Mesendoderm (in vitro differentiated cells): ENCODE data around the gene CDX2.
"Not testable (repeated sequence)": the region's sequence is repeated elsewhere in the genome, so short reads cannot be mapped to it uniquely, and the experiment has no call there.

Source experiments
- DNase-seq: peaks from one replicate; pipeline ENCODE4 v3.0.0; 2013
- H2AK5ac ChIP-seq: 2 replicates; pipeline ENCODE4 v1.6.1; 2013; ENCODE audit warnings: low read length, inconsistent platforms
- H2BK120ac ChIP-seq: 2 replicates; pipeline ENCODE4 v1.6.1; 2013; ENCODE audit warnings: low read depth, mild to moderate bottlenecking, low read length, moderate library complexity, mixed read lengths
- H2BK15ac ChIP-seq: replicated peaks from 2 replicates; pipeline ENCODE4 v1.6.1; 2013; ENCODE audit warnings: low read depth, mild to moderate bottlenecking, moderate library complexity
- H2BK5ac ChIP-seq: 2 replicates; pipeline ENCODE4 v1.6.1; 2013; ENCODE audit warnings: low read length, inconsistent platforms
- H3K18ac ChIP-seq: 2 replicates; pipeline ENCODE4 v1.6.1; 2013; ENCODE audit warnings: mild to moderate bottlenecking, low read length, mixed read lengths
- H3K23ac ChIP-seq: one replicate; pipeline ENCODE4 v1.6.1; 2013; ENCODE audit warnings: low read length
- H3K27ac ChIP-seq: 2 replicates; pipeline ENCODE4 v1.5.1; 2013; ENCODE audit warnings: low read depth, mild to moderate bottlenecking, inconsistent platforms, low read length, moderate library complexity
- H3K27me3 ChIP-seq: 2 replicates; pipeline ENCODE4 v1.6.1; 2013; ENCODE audit warnings: low read length, control low read depth, mild to moderate bottlenecking, inconsistent platforms; ENCODE audit not compliant: insufficient read depth, poor library complexity
- H3K36me3 ChIP-seq: 2 replicates; pipeline ENCODE4 v1.6.1; 2013; ENCODE audit warnings: low read length, inconsistent platforms; ENCODE audit not compliant: control insufficient read depth, insufficient read depth
- H3K4ac ChIP-seq: one replicate; pipeline ENCODE4 v1.6.1; 2013; ENCODE audit warnings: low read depth, mild to moderate bottlenecking, low read length, moderate library complexity
- H3K4me1 ChIP-seq: 2 replicates; pipeline ENCODE4 v1.6.1; 2013; ENCODE audit warnings: low read depth, low read length, inconsistent platforms; ENCODE audit not compliant: control insufficient read depth
- H3K4me2 ChIP-seq: 2 replicates; pipeline ENCODE4 v1.6.1; 2013; ENCODE audit warnings: low read length
- H3K4me3 ChIP-seq: 2 replicates; pipeline ENCODE4 v1.5.1; 2013; ENCODE audit warnings: mild to moderate bottlenecking, low read length
- H3K56ac ChIP-seq: one replicate; pipeline ENCODE4 v1.6.1; 2013; ENCODE audit warnings: low read length
- H3K79me1 ChIP-seq: 2 replicates; pipeline ENCODE4 v1.6.1; 2013; ENCODE audit warnings: low read length, inconsistent platforms
- H3K79me2 ChIP-seq: 2 replicates; pipeline ENCODE4 v1.6.1; 2013; ENCODE audit warnings: mild to moderate bottlenecking, low read length; ENCODE audit not compliant: control insufficient read depth, insufficient read depth
- H3K9ac ChIP-seq: 2 replicates; pipeline ENCODE4 v1.6.1; 2013; ENCODE audit warnings: low read length, inconsistent platforms
- H4K5ac ChIP-seq: one replicate; pipeline ENCODE4 v1.6.1; 2013; ENCODE audit warnings: low read length
- H4K8ac ChIP-seq: one replicate; pipeline ENCODE4 v1.6.1; 2013; ENCODE audit warnings: low read depth, mild to moderate bottlenecking, control low read depth, low read length, moderate library complexity
- WGBS: extraction: QIAGEN DNeasy Blood & Tissue Kit; methylation state at CpG from one replicate; pipeline ENCODE4 v1.1.7; 2013; ENCODE audit warnings: low lambda C conversion rate, missing lambda C conversion rate; ENCODE audit not compliant: insufficient coverage; ENCODE audit errors: extremely low coverage; 5-methylcytosine and 5-hydroxymethylcytosine counted together

CDX2 gene

GRCh38 chr13:28005016-28005415 is 35.9 kb upstream of the CDX2 start:
- not testable (repeated sequence) for H2AK5ac ChIP-seq, H2BK5ac ChIP-seq, H4K8ac ChIP-seq, H3K18ac ChIP-seq, H3K4me3 ChIP-seq, H3K4me1 ChIP-seq, H3K36me3 ChIP-seq, H3K27ac ChIP-seq, H2BK15ac ChIP-seq, H2BK120ac ChIP-seq, H3K4ac ChIP-seq, H3K23ac ChIP-seq, H4K5ac ChIP-seq, H3K9ac ChIP-seq, DNase-seq, H3K79me1 ChIP-seq, H3K79me2 ChIP-seq, H3K56ac ChIP-seq, H3K4me2 ChIP-seq, H3K27me3 ChIP-seq
- no CpG with 5 or more reads among the region's 13 CpGs for WGBS

GRCh38 chr13:28002886-28003698 is 34.0 kb upstream of the CDX2 start:
- Histone ChIP-seq H3K56ac (no peak overlapping the region), H4K5ac (no peak overlapping the region), H3K36me3 (no peaks in the 10 kb centered on the region), H3K27ac (no peak overlapping the region), H3K4me2 (no peak overlapping the region), H2BK15ac (no peak overlapping the region), H3K18ac (no peak overlapping the region), H3K27me3 (no peaks in the 10 kb centered on the region), H3K4ac (no peak overlapping the region), H3K4me3 (no peak overlapping the region), H3K79me2 (no peaks in the 10 kb centered on the region), H3K79me1 (no peaks in the 10 kb centered on the region), H3K4me1 (no peaks in the 10 kb centered on the region), H2BK5ac (no peak overlapping the region), H4K8ac (no peak overlapping the region), H2BK120ac (no peak overlapping the region), H2AK5ac (no peak overlapping the region), H3K23ac (no peak overlapping the region), H3K9ac (no peak overlapping the region)
- no peak for DNase-seq
- no CpG with 5 or more reads among the region's 6 CpGs for WGBS

GRCh38 chr13:28001837-28002473 is 32.8 kb upstream of the CDX2 start:
- H3K36me3 ChIP-seq, result no peaks in the 10 kb centered on the region
- H3K23ac ChIP-seq, result no peak overlapping the region
- no peak overlapping the region for H4K8ac ChIP-seq
- no CpG with 5 or more reads among the region's 20 CpGs for WGBS
- H3K27me3 ChIP-seq, result no peaks in the 10 kb centered on the region
- H3K9ac ChIP-seq, result no peak overlapping the region
- H2BK5ac ChIP-seq, result no peak overlapping the region
- no peaks in the 10 kb centered on the region for H3K79me1 ChIP-seq
- no peak overlapping the region for H3K18ac ChIP-seq
- H3K79me2 ChIP-seq, result no peaks in the 10 kb centered on the region
- no peak overlapping the region for H3K4ac ChIP-seq
- DNase-seq, result no peak
- H3K27ac ChIP-seq, result no peak overlapping the region
- H3K4me1 ChIP-seq, result no peaks in the 10 kb centered on the region
- H2AK5ac ChIP-seq, result no peak overlapping the region
- H3K56ac ChIP-seq, result no peak overlapping the region
- H4K5ac ChIP-seq, result no peak overlapping the region
- H3K4me3 ChIP-seq, result no peak overlapping the region
- H3K4me2 ChIP-seq, result no peak overlapping the region
- H2BK120ac ChIP-seq, result no peak overlapping the region
- no peak overlapping the region for H2BK15ac ChIP-seq

GRCh38 chr13:28001049-28001448 is 31.9 kb upstream of the CDX2 start:
- no CpG with 5 or more reads among the region's 11 CpGs for WGBS

GRCh38 chr13:28000567-28000966 is 31.5 kb upstream of the CDX2 start:
- WGBS, result no CpG with 5 or more reads among the region's 5 CpGs

More at GRCh38 chr13:28001049-28001448, 31.9 kb upstream of the CDX2 start:
- no peak overlapping the region for H3K4me2 ChIP-seq
- H2BK15ac ChIP-seq, result no peak overlapping the region
- no peak for DNase-seq
- H2AK5ac ChIP-seq, result no peak overlapping the region
- H3K79me2 ChIP-seq, result no peaks in the 10 kb centered on the region
- no peaks in the 10 kb centered on the region for H3K79me1 ChIP-seq
- H2BK5ac ChIP-seq, result no peak overlapping the region
- H3K4me3 ChIP-seq, result no peak overlapping the region
- no peak overlapping the region for H4K5ac ChIP-seq
- H3K4ac ChIP-seq, result no peak overlapping the region
- no peaks in the 10 kb centered on the region for H3K4me1 ChIP-seq
- H3K18ac ChIP-seq, result no peak overlapping the region
- no peaks in the 10 kb centered on the region for H3K36me3 ChIP-seq
- no peaks in the 10 kb centered on the region for H3K27me3 ChIP-seq
- no peak overlapping the region for H3K56ac ChIP-seq
- H3K27ac ChIP-seq, result no peak overlapping the region
- H2BK120ac ChIP-seq, result no peak overlapping the region
- no peak overlapping the region for H3K9ac ChIP-seq
- no peak overlapping the region for H3K23ac ChIP-seq
- H4K8ac ChIP-seq, result no peak overlapping the region

More at GRCh38 chr13:28000567-28000966, 31.5 kb upstream of the CDX2 start:
- Histone ChIP-seq H2BK15ac (no peak overlapping the region), H3K4me3 (no peak overlapping the region), H3K23ac (no peak overlapping the region), H3K27me3 (no peaks in the 10 kb centered on the region), H3K79me2 (no peaks in the 10 kb centered on the region), H3K56ac (no peak overlapping the region), H3K36me3 (no peaks in the 10 kb centered on the region), H4K8ac (no peak overlapping the region), H2AK5ac (no peak overlapping the region), H3K4me1 (no peaks in the 10 kb centered on the region), H3K4ac (no peak overlapping the region), H3K4me2 (no peak overlapping the region), H4K5ac (no peak overlapping the region), H2BK5ac (no peak overlapping the region), H3K9ac (no peak overlapping the region), H2BK120ac (no peak overlapping the region), H3K18ac (no peak overlapping the region), H3K27ac (no peak overlapping the region), H3K79me1 (no peaks in the 10 kb centered on the region)
- peak; percentile 74 for DNase-seq
